ENCODE measurements around the gene ENOX1.

The ENOX1 gene

GRCh38 chr13:43464578-43465264 lies 322.1 kb downstream of the ENOX1 start:
- TF ChIP-seq ARNTL (CRISPR knock-in tag; IDR thresholded peaks at IDR 0.05; ENCODE audit: borderline replicate concordance, low read depth): no peak
- no peak for TF ChIP-seq TCF4 (CRISPR knock-in tag; IDR thresholded peaks at IDR 0.05; ENCODE audit: borderline replicate concordance)
- TF ChIP-seq CREB5 (CRISPR knock-in tag; IDR thresholded peaks at IDR 0.05; ENCODE audit: low read depth): no peak
- TF ChIP-seq TOX (CRISPR knock-in tag; IDR thresholded peaks at IDR 0.05; ENCODE audit: borderline replicate concordance): no peak
- no peak for TF ChIP-seq RARB (CRISPR knock-in tag; IDR thresholded peaks at IDR 0.05)
- TF ChIP-seq ESRRG (CRISPR knock-in tag; IDR thresholded peaks at IDR 0.05): no peak
- TF ChIP-seq BACH2 (CRISPR knock-in tag; IDR thresholded peaks at IDR 0.05; ENCODE audit: borderline replicate concordance): no peak
- TF ChIP-seq ZC3H10 (CRISPR knock-in tag; IDR thresholded peaks at IDR 0.05): no peak
- TF ChIP-seq CSRNP3 (CRISPR knock-in tag; IDR thresholded peaks at IDR 0.05): no peak
- no peak for TF ChIP-seq PPARA (CRISPR knock-in tag; IDR thresholded peaks at IDR 0.05; ENCODE audit: borderline replicate concordance)
- no peak for TF ChIP-seq SNAI2 (CRISPR knock-in tag; IDR thresholded peaks at IDR 0.05)
- TF ChIP-seq OSR1 (CRISPR knock-in tag; IDR thresholded peaks at IDR 0.05): no peak
- TF ChIP-seq ZFP30 (CRISPR knock-in tag; IDR thresholded peaks at IDR 0.05): no peak
- TF ChIP-seq POU6F1 (CRISPR knock-in tag; IDR thresholded peaks at IDR 0.05; ENCODE audit: borderline replicate concordance, low read depth): no peak
- no peak for ATAC-seq

- no peak for ATAC-seq
- no peak for TF ChIP-seq BACH2 (CRISPR knock-in tag; IDR thresholded peaks at IDR 0.05; ENCODE audit: borderline replicate concordance)
- TF ChIP-seq TCF4 (CRISPR knock-in tag; IDR thresholded peaks at IDR 0.05; ENCODE audit: borderline replicate concordance): no peak
- TF ChIP-seq TOX (CRISPR knock-in tag; IDR thresholded peaks at IDR 0.05; ENCODE audit: borderline replicate concordance): no peak
- no peak for TF ChIP-seq GLIS3 (CRISPR knock-in tag; IDR thresholded peaks at IDR 0.05)
- TF ChIP-seq SNAI2 (CRISPR knock-in tag; IDR thresholded peaks at IDR 0.05): no peak
- no peak for TF ChIP-seq OSR1 (CRISPR knock-in tag; IDR thresholded peaks at IDR 0.05)
- no peak for TF ChIP-seq ZFP30 (CRISPR knock-in tag; IDR thresholded peaks at IDR 0.05)
- TF ChIP-seq PATZ1 (CRISPR knock-in tag; IDR thresholded peaks at IDR 0.05; ENCODE audit: borderline replicate concordance): no peak
- no peak for TF ChIP-seq PPARA (CRISPR knock-in tag; IDR thresholded peaks at IDR 0.05; ENCODE audit: borderline replicate concordance)
- no peak for TF ChIP-seq ZC3H10 (CRISPR knock-in tag; IDR thresholded peaks at IDR 0.05)
- no peak for TF ChIP-seq ZFP3 (CRISPR knock-in tag; IDR thresholded peaks at IDR 0.05)
- TF ChIP-seq CSDC2 (CRISPR knock-in tag; IDR thresholded peaks at IDR 0.05): no peak
- no peak for TF ChIP-seq CREB5 (CRISPR knock-in tag; IDR thresholded peaks at IDR 0.05; ENCODE audit: low read depth)
- TF ChIP-seq ARNTL (CRISPR knock-in tag; IDR thresholded peaks at IDR 0.05; ENCODE audit: borderline replicate concordance, low read depth): no peak
- TF ChIP-seq POU6F1 (CRISPR knock-in tag; IDR thresholded peaks at IDR 0.05; ENCODE audit: borderline replicate concordance, low read depth): no peak
- no peak for TF ChIP-seq ZNF70 (CRISPR knock-in tag; IDR thresholded peaks at IDR 0.05)
These were observed 338.0 kb downstream of the ENOX1 start for GRCh38 chr13:43448605-43449336.
